SHP77 (cell line): ENCODE data around the gene KIF9.
"Not testable (repeated sequence)": the region's sequence is repeated elsewhere in the genome, so short reads cannot be mapped to it uniquely, and the experiment has no call there.

Experiments
- DNase-seq, 2 experiments: peaks; one replicate each; lab custom pipeline; 2025; lab: John Stamatoyannopoulos, UW

KIF9 gene

GRCh38 chr3:47193871-47194859, 88.4 kb downstream of the KIF9 start:
- DNase-seq: no peak

DNA sequence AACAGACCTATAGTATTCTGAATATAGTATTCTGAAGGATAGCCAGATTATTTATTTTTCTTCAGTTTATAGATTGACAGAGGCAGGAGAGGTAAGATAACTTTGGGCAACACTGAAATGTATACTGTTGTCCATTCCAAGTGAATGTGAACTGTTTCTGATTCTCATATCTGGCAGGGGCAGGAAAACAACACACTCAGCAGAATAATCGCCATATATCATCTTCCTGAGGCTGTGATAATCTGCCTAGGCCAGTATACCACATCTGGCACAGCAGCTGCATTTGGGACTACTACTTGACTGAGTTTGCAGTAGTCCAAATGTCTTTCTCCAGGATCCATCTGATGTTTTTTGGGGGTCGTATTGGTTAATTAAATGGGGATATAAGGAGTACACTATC, 96.3 kb downstream of the KIF9 start:
- no peak for DNase-seq

DNA sequence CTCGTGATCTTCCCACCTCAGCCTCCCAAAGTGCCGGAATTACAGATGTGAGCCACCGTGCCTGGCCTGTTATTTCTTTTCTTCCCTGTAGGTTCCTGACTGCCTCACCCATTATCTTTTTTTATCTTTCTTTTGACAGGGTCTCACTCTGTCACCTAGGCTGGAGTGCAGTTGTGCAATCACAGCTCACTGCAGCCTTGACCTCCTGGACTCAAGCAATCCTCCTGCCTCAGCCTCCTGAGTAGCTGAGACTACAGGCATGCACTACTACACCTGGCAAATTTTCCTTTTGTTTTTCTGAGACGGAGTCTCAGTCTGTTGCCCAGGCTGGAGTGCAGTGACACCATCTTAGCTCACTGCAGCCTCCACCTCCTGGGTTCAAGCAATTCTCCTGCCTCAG, 100.9 kb downstream of the KIF9 start:
- not testable (repeated sequence) for DNase-seq

DNA sequence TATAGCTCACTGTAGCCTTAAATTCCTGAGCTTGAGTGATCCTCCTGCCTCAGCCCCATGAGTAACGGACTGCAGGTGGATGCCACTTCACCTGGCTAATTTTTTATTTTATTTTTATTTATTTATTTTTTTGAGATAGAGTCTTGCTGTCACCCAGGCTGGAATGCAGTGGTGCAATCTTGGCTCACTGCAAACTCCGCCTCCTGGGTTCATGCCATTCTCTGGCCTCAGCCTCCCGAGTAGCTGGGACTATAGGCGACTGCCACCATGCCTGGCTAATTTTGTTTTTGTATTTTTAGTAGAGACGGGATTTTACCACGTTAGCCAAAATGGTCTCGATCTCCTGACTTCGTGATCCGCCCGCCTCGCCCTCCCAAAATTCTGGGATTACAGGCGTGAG, 102.6 kb downstream of the KIF9 start:
- DNase-seq: not testable (repeated sequence)
